Uterus (tissue), 2 donors: ENCODE measurements around the gene PRPH2.

Source experiments
- CTCF ChIP-seq, 4 experiments: fragments of 200-600 bp in 2 of 4; fragments of 450-650 bp in 2 of 4; sonication (generic) in 2 of 4; IDR thresholded peaks; one replicate each; pipeline ENCODE4 v1.5.1; 2016 to 2019; ENCODE audit warnings: antibody characterized with exemption in 4 of 4, mild to moderate bottlenecking in 2 of 4, moderate library complexity in 1 of 4
- POLR2A ChIP-seq, 2 donors: fragments of 450-650 bp; IDR thresholded peaks; one replicate each; pipeline ENCODE4 v1.6.1; 2016; ENCODE audit warnings: antibody characterized with exemption in 2 of 2, mild to moderate bottlenecking in 1 of 2, moderate library complexity in 1 of 2

GRCh38 chr6:42689371-42689770, 33.0 kb downstream of the PRPH2 start:
- TF ChIP-seq CTCF (IDR thresholded peaks at IDR 0.05) (no peak), POLR2A (IDR thresholded peaks at IDR 0.05) (no peak)
